HUDEP-2 (cell line): ENCODE data around the gene EVA1A.

Experiments used
- DNase-seq, 76 experiments: peaks; one replicate each; lab custom pipeline; 2025; ENCODE audit not compliant: unreplicated experiment in 76 of 76; lab: John Stamatoyannopoulos, UW

Gene EVA1A

GRCh38 chr2:75519843-75520242 is 40.9 kb downstream of the EVA1A start:
- DNase-seq: no peak

- DNase-seq: no peak
Observed at GRCh38 chr2:75518638-75519465, 41.9 kb downstream of the EVA1A start.

- no peak for DNase-seq
Observed at GRCh38 chr2:75517547-75518230, 43.0 kb downstream of the EVA1A start.

- DNase-seq: no peak
Observed at GRCh38 chr2:75516378-75517360, 44.1 kb downstream of the EVA1A start.

DNA sequence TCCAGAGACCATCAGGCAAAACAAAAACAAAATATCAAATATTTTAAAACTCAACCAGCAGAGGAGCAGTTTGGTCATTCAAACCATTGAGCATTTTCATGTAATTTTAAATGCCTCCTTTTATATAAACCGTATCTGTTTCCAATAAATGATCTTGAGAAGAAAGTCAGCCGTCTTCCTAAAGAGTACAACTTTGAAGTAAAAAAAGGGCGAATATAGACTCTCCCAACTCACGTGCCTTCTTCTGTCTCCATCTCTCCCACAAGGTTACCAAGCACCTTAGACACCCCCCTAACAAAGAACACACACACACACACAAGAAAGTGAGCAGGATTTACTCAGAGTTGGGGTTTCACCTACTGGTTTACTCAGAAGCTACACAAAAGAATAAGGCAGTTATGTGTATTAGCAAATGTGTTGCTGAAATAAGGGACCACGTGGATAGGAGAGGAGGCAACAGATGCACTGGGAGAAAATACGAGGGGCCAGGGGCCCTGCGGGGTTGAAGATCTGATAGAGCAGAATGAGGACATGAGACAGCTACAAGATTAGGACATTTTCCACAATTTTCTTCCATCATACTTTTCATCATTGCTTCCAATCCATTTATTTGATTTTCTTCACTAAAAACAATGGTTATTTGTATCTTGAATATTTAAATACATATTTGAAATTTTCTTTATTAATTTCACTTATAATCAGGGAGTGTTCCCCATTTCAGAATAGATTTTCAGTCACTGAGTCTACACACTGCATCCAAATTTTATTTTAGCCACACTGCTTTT is 45.0 kb downstream of the EVA1A start:
- no peak for DNase-seq

DNA sequence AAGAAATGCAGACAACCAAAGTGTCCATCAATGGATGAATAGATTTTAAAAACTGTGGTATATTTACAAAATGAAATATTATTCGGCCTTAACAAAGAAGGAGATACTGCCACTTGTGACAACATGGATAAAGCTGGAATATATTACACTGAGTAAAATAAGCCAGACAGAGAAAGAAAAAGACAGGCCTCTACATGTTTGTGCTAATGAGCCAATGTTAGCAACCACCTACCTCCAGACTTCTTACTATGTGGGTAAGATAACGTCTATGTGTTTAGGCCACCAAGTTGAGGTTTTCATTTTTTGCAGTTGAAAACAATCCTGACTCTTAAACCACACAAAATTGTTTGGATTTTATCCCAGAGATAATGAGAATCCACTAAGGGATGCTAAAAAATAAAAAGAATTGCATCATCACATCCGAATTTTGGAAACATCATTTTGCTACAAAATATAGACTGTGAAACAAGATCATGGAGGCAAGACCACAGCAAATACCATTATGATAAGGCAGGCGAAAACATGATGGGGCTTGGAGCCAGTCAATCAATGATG is 47.0 kb downstream of the EVA1A start:
- DNase-seq: no peak

DNA sequence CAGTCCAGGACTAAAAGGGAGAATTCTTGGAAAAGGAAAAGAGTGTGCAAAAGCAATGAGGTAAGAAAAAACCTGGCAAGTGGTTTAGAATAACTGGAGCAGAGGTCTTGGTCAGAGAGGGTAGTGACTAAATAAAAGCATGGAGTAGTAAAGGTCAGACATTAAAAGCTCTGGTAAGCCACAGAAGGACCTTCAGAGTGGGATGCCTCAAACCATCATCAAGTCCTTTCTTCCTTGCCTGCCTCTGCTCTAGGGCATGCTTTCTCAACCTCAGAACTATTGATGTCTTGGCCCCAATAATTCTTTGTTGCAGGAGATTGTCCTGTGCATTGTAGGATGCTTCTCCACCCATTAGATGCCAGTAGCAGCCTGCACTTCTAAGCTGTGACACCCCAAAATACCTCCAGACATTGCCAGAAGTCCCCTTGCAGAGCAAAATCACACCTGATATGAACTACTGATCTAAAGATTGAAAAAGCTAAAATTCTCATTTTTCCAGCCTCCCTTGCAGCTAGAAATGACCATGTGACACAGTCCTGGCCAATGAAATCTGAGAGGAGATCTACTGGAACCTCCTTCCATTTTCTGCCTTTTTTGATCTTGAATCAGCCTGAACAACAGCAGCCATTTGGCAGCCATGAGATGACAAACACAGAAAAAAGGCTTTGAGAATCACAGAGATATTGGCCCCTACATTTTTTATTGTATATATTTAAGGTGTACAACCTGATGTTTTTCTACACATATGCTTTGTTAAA is 48.1 kb downstream of the EVA1A start:
- no peak for DNase-seq

GRCh38 chr2:75506101-75506697 is 54.5 kb downstream of the EVA1A start:
- no peak for DNase-seq

- DNase-seq: no peak
Observed at GRCh38 chr2:75505012-75505411, 55.7 kb downstream of the EVA1A start.

DNA sequence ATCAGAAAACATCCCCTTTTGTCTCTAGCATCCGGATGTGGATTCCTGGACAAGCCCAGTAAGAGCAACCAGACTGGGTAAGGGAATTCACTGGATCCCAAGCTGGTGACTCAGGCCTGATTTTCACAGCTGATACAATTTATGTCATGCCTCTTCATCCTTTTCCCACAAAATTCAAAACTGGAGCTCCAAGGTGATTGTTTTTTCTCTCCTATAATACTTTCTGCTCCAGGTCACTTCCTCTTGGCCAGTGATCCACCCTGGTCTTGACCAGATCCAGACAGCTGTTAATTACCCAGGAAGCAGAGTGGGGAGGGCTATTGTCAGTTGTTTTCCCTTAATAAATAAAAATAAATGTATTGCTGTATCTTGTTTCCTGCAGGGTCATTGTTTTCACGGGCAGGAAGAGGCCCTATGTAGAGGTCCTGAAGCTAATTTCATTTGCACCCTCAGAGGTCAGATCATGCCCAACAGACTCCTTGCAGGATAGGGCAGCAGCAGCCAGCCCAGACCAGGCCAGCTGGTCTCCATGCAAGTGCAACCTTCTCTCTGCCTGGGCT is 57.6 kb downstream of the EVA1A start:
- no peak for DNase-seq

- no peak for DNase-seq
Observed at GRCh38 chr2:75500633-75501032, 60.1 kb downstream of the EVA1A start.

DNA sequence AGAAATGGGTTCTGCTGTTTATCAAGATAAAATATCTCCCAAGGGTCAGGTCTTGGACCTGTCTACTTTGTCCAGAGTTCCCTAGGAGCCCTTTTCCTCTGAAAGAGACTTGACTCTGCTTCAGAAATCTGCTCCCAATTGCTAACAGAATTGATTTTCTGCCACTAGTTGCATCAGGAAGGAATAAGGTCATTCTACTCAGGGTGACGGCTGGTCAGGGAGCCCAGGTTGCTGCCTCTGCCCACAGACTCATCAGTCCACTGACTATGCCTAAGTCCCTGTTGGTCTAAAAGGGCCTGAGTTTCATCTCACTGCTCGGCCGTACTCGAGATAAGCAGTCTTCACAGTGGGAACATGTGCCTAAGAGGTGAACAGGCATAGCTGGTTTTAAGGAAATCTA is 61.2 kb downstream of the EVA1A start:
- DNase-seq: no peak

DNA sequence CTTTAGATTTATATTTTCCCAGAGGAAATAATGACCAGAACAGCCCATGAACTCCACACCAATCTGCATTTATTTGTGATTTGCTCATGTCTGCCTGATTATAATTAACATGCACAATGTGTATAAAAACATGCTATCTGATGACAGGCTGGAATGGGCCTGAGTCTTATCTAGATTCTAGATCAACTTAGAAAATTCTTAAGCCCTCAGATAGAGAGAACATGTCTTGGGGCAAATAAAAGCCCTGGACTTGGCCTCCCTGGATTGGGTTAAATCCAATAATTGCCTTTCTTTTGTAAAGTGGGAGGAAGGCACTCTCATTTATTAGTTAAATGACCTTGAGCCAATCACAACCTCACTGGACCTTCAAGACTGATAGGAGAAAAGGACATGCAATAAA is 61.8 kb downstream of the EVA1A start:
- DNase-seq: no peak

- DNase-seq: no peak
Observed at GRCh38 chr2:75497256-75497655, 63.5 kb downstream of the EVA1A start.

DNA sequence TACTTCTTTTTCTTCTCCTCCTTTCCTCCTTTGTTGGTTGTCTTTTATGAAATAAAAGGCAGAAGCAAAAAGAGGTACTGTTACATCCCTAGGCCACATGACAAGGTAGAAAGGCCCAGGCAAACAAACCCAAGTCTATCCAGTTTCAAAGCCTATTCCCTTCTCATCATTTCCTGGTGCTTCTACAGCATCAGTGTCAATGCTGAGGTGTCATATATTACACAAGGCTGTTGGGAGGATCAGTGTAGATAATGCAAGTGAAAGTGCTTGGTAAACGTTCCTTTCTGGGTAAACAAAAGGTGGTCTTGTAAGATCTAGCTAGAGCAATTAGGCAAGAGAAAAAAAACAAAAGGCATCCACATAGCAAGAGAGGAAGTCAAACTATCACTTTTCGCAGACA is 64.9 kb downstream of the EVA1A start:
- DNase-seq: no peak

DNA sequence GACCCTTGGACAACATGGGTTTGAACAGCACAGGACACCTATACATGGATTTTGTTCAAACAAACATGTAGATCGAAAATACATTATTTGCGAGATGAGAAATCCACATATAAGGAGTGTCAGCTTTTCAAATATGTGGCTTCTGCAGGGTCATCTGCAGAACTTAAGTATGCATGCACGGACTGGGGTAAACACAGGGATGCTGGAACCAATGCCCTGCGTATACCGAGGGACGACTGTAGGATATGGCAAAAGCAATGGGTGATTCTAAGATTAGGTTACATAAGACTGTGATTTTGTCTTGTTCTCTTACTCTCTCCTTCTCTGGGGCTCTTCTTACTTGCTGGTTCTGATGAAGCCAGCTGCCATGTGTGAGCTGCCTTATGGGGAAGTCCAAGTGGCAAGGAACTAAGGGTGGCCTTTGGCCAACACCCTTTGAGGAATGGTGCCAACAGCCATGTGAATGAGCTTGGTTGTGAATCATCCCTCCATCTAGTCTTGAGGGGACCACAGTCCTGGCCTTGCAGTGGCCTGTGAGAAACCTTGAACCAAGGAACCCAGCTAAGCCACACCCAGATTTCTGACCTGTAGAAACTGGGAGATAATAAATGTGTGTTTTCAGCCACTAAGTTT is 66.5 kb downstream of the EVA1A start:
- DNase-seq: no peak

- no peak for DNase-seq
Observed at GRCh38 chr2:75493230-75493629, 67.5 kb downstream of the EVA1A start.

DNA sequence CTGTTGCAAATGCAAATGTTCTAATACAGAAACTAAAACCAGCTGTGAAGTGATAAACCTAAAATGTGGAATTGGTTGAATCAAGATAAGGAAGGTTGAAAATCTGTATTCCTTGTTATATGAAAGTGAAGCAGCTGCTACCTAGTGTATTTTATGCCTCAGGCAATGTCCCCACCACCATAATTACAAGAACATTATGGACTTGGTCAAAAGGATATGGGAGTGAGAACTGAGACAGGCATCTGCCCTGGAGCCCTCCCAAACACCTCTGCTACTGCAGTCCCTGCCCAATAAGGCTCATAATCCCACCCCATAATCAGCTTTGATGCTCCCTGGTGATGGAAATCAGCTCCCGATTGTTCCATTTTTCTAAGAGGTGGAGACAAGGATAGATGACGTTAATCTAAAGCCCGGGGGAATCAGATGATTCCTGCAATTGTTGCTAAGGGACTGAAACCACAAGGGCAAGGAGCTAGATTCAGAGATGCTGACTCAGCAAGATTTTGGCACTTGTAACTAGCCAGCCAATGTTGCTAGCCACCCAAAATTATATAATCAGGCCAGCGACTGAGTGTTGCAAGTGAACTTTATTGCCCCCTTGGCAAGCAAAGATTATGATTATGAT is 69.5 kb downstream of the EVA1A start:
- no peak for DNase-seq
